ENCODE measurements around the gene CASR.
"Not testable (repeated sequence)": the region's sequence is repeated elsewhere in the genome, so short reads cannot be mapped to it uniquely, and the experiment has no call there.

CASR gene

GRCh38 chr3:122169911-122170310 is 13.6 kb upstream of the CASR start:
- H3K79me2 ChIP-seq (ENCODE audit: insufficient read depth, low read length): no peaks in the 10 kb centered on the region
- no peak overlapping the region for H2AFZ ChIP-seq (ENCODE audit: low read depth, low read length, severe bottlenecking)
- H3F3A ChIP-seq (ENCODE audit: insufficient read depth): no peaks in the 10 kb centered on the region
- H3K36me3 ChIP-seq (ENCODE audit: low read length): no peaks in the 10 kb centered on the region
- H3K9ac ChIP-seq (ENCODE audit: low read length): no peak overlapping the region
- no peaks in the 10 kb centered on the region for H4K20me1 ChIP-seq (ENCODE audit: low read depth, low read length)
- H3K27ac ChIP-seq (ENCODE audit: low read depth, low read length): no peak overlapping the region
- no peaks in the 10 kb centered on the region for H3K9me2 ChIP-seq (replicated peaks; ENCODE audit: insufficient read depth, low read length)
- H3K9me3 ChIP-seq (ENCODE audit: insufficient read depth, low read length): peaks cover 4% of the 10 kb centered on the region; the same call in 1 of the 2 replicates
- H3K4me3 ChIP-seq (ENCODE audit: insufficient read depth, low read length, poor library complexity, severe bottlenecking): no peak overlapping the region
- TF ChIP-seq CTCF (IDR thresholded peaks at IDR 0.05; ENCODE audit: insufficient read depth, low read length, poor library complexity, severe bottlenecking) (no peak), EZH2phosphoT487 (conservative IDR thresholded peaks at IDR 0.05; ENCODE audit: low read length) (no peak)
- no peak overlapping the region for H3K4me2 ChIP-seq (ENCODE audit: low read depth, low read length, poor library complexity, severe bottlenecking)
- no peaks in the 10 kb centered on the region for H3K27me3 ChIP-seq (ENCODE audit: low read length)

- not testable (repeated sequence) for H3K4me2 ChIP-seq (ENCODE audit: low read depth, low read length, poor library complexity, severe bottlenecking); H3F3A ChIP-seq (ENCODE audit: insufficient read depth); H3K9ac ChIP-seq (ENCODE audit: low read length); H3K27ac ChIP-seq (ENCODE audit: low read depth, low read length); H3K9me3 ChIP-seq (ENCODE audit: insufficient read depth, low read length); H2AFZ ChIP-seq (ENCODE audit: low read depth, low read length, severe bottlenecking); H3K36me3 ChIP-seq (ENCODE audit: low read length); H3K27me3 ChIP-seq (ENCODE audit: low read length); H3K79me2 ChIP-seq (ENCODE audit: insufficient read depth, low read length); H3K9me2 ChIP-seq (replicated peaks; ENCODE audit: insufficient read depth, low read length); H4K20me1 ChIP-seq (ENCODE audit: low read depth, low read length); H3K4me3 ChIP-seq (ENCODE audit: insufficient read depth, low read length, poor library complexity, severe bottlenecking)
Measured at GRCh38 chr3:122171361-122171760, 12.1 kb upstream of the CASR start.

- no peak overlapping the region for H3K27ac ChIP-seq (ENCODE audit: low read depth, low read length)
- no peaks in the 10 kb centered on the region for H3K36me3 ChIP-seq (ENCODE audit: low read length)
- H3K79me2 ChIP-seq (ENCODE audit: insufficient read depth, low read length): no peaks in the 10 kb centered on the region
- H2AFZ ChIP-seq (ENCODE audit: low read depth, low read length, severe bottlenecking): no peak overlapping the region
- no peaks in the 10 kb centered on the region for H3K9me3 ChIP-seq (ENCODE audit: insufficient read depth, low read length)
- no peaks in the 10 kb centered on the region for H3K9me2 ChIP-seq (replicated peaks; ENCODE audit: insufficient read depth, low read length)
- H3K9ac ChIP-seq (ENCODE audit: low read length): no peak overlapping the region
- no peak overlapping the region for H3K4me2 ChIP-seq (ENCODE audit: low read depth, low read length, poor library complexity, severe bottlenecking)
- no peaks in the 10 kb centered on the region for H3K27me3 ChIP-seq (ENCODE audit: low read length)
- no peaks in the 10 kb centered on the region for H4K20me1 ChIP-seq (ENCODE audit: low read depth, low read length)
- no peak overlapping the region for H3K4me3 ChIP-seq (ENCODE audit: insufficient read depth, low read length, poor library complexity, severe bottlenecking)
- no peaks in the 10 kb centered on the region for H3F3A ChIP-seq (ENCODE audit: insufficient read depth)
- TF ChIP-seq EZH2phosphoT487 (conservative IDR thresholded peaks at IDR 0.05; ENCODE audit: low read length) (no peak), CTCF (IDR thresholded peaks at IDR 0.05; ENCODE audit: insufficient read depth, low read length, poor library complexity, severe bottlenecking) (no peak)
Measured at GRCh38 chr3:122178711-122179110, 4.8 kb upstream of the CASR start.

GRCh38 chr3:122183893-122184590 is 574 bp downstream of the CASR start:
- TF ChIP-seq EZH2phosphoT487 (conservative IDR thresholded peaks at IDR 0.05; ENCODE audit: low read length) (no peak), CTCF (IDR thresholded peaks at IDR 0.05; ENCODE audit: insufficient read depth, low read length, poor library complexity, severe bottlenecking) (no peak)
- H3K9me2 ChIP-seq (replicated peaks; ENCODE audit: insufficient read depth, low read length): no peaks in the 10 kb centered on the region
- no peaks in the 10 kb centered on the region for H3K9me3 ChIP-seq (ENCODE audit: insufficient read depth, low read length)
- H3K9ac ChIP-seq (ENCODE audit: low read length): no peak overlapping the region
- H3K27me3 ChIP-seq (ENCODE audit: low read length): no peaks in the 10 kb centered on the region
- H3K79me2 ChIP-seq (ENCODE audit: insufficient read depth, low read length): no peaks in the 10 kb centered on the region
- no peaks in the 10 kb centered on the region for H4K20me1 ChIP-seq (ENCODE audit: low read depth, low read length)
- no peaks in the 10 kb centered on the region for H3F3A ChIP-seq (ENCODE audit: insufficient read depth)
- no peaks in the 10 kb centered on the region for H3K36me3 ChIP-seq (ENCODE audit: low read length)
- H3K27ac ChIP-seq (ENCODE audit: low read depth, low read length): no peak overlapping the region
- no peak overlapping the region for H3K4me3 ChIP-seq (ENCODE audit: insufficient read depth, low read length, poor library complexity, severe bottlenecking)
- H2AFZ ChIP-seq (ENCODE audit: low read depth, low read length, severe bottlenecking): no peak overlapping the region
- H3K4me2 ChIP-seq (ENCODE audit: low read depth, low read length, poor library complexity, severe bottlenecking): no peak overlapping the region

Data from SU-DHL-6 (cell line).